GM12891 (cell line): ENCODE data around the gene TENT5C.

Source experiments
- POLR2A ChIP-seq: IDR thresholded peaks from 2 replicates; pipeline ENCODE4 v1.6.1; 2011; ENCODE audit warnings: low read depth, low read length, control low read depth
- POLR2AphosphoS5 ChIP-seq: IDR thresholded peaks from 2 replicates; pipeline ENCODE4 v1.6.1; 2011; ENCODE audit warnings: low read depth, low read length, control low read depth
- TAF1 ChIP-seq: IDR thresholded peaks from 2 replicates; pipeline ENCODE4 v1.6.1; 2011; ENCODE audit warnings: low read depth, low read length, control low read depth

GRCh38 chr1:117645343-117645742, 39.5 kb downstream of the TENT5C start:
- TF ChIP-seq POLR2A (no peak), POLR2AphosphoS5 (no peak), TAF1 (no peak)
